Stimulated activated CD4-positive, alpha-beta T cell treated with anti-CD3 and anti-CD28 coated beads, TNF-alpha, amount 100 ng/mL, for 24 hours (primary cell): Measurements from ENCODE around the gene ERC2.
"Not testable (repeated sequence)": the region's sequence is repeated elsewhere in the genome, so short reads cannot be mapped to it uniquely, and the experiment has no call there.

Experiments used
- DNase-seq, 3 experiments: peaks; one replicate each; pipeline ENCODE4 v3.0.0-alpha.2; 2020; ENCODE audit warnings: low read depth in 3 of 3

The ERC2 gene

GRCh38 chr3:55884491-55885285 lies 583.6 kb downstream of the ERC2 start:
- no peak for DNase-seq

DNA sequence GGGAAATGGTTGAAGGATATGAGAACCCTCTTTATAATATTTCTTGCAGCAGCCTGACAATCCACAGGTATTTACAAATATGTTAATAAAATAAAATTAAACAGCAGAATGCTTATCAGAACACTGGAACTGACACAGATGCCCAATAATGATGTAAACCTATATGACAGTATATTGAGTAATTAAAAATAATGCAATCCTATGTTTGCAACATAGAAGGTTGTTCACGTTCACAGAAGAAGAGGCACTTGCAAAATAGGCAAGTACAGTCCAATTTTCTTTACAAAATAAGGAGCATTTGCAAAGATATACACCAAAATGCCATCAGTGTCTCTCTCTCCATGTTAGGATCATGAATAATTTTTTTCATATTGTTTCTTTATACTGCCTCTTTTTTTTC lies 584.2 kb downstream of the ERC2 start:
- DNase-seq, result no peak

GRCh38 chr3:55882006-55882405 lies 586.3 kb downstream of the ERC2 start:
- DNase-seq, result no peak

DNA sequence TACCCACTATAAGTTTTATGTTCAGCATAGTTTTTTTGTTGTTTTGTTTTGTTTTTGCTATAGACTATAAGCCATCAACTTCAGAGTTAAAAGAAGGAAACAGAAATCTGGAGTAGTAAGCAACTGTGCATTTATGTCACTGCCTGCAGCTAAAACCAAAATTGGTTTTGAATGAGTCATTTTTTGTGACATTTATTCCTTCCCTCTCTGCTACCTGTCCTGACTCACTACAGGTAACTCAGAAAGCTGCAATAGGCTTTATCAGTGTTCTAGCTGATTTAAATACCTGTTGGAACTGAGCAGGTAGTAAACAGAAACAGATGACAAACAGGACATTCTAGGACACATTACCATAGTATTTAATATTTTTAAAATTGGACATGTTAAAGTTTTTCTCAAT lies 587.9 kb downstream of the ERC2 start:
- no peak for DNase-seq

DNA sequence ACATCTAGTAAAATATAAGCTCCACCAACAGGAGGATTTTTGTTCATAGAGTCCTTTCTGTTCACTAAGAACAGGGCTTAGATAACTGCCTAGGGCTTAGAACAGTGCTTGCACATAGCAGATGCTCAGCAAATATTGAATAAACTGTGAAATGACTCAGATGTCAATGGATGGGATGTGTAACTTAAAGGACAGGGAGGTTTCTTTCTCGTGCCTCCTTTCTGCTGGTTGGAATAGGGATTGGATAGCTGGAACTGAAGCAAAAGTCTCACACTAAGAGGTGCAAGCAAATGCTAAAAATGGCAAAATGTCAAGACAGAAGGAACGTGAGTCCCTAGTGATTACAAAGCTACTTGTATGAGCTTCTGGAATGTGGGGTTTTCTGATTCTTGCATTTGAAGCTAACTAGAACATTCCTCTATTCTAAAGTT lies 588.4 kb downstream of the ERC2 start:
- DNase-seq, result no peak

DNA sequence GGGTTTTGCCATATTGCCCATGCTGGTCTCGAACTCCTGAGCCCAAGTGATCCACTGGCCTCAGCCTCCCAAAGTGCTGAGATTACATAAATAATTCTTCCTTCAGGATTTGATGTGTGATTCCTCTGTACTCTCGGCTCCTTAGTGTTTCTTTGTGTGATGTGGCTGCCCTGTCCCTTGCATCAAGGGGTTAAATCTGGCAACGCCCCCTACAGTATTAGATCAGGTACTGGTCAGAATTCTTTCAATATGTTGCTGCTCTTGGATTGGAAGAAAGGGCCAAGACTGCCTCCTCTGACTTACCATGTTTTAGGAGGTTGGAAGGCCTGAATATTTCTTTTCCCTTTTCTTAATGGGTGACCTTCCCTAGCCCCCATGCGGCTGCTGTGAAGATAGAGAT lies 590.6 kb downstream of the ERC2 start:
- no peak for DNase-seq

DNA sequence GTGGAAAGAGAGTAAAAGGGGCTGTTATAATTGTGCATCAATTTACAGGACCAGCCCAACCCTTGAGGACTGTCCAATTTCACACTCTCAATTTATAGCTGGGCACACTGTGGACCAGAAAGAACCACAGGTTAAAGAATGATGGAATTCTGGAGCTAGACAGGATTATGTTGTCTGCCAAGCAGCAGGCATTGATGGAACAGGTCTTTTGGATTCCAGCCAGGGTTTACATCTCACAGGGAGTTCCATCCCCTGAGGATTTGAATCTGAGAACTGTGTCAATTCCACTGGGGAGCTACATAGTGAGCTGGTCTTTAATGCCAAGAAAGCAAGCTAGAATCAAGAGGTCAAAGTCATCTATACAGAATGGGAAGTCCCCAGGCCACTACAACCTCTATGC lies 591.7 kb downstream of the ERC2 start:
- no peak for DNase-seq

DNA sequence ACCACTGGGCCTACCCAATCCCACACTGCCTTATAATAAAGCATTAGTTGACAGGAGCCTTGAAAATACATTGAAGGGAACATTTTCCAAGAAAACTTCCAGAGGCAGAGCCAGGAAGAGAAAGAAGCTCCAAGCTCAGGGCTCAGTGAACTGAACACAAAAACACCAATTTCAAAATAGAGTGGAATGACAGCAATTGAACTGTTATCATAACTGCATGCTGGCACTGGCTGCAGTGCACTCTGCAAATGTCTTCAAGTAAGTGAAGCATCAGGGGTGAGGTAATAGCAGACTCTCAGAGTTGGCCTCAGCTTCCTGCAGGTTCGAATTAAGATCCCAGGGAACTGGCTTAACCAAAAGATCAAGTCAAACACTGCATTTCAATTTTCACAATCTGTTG lies 593.2 kb downstream of the ERC2 start:
- no peak for DNase-seq

DNA sequence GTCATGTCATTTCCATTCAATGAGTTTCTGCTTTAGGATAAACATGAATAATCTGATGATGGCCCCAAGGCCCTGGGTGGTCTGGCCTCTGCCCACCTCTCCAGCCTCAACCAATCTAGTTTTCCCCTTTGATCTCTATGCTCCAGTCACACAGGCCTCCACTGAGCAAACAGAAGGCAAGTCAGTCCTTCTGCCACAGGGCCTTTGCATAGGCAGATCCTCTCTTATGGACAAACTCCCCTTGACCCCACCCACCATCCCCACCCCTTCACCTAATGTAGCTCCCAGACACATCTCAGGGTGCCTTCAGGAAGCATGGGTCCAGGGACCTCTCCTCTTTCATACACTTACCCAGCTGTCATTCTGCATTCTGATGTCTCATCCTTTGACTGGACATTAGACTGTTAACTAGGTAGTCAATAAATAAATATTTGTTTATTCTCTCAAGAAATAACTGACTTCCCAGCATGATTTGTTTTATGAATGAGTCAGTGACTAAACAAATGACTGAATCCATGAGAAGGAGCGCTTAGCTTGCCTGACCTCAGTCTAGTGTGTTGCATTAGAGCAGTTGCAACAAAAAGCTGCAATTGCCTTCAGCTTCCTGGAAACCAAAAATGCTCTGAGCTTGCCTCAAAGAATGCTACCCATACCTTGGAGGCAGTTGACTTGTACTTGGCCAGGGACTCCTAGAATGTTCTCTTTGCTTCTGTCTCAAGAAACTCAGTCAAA lies 594.6 kb downstream of the ERC2 start:
- DNase-seq, result no peak

- DNase-seq, result no peak
Measured at GRCh38 chr3:55870594-55870993, 597.7 kb downstream of the ERC2 start.

GRCh38 chr3:55868347-55868746 lies 599.9 kb downstream of the ERC2 start:
- no peak for DNase-seq

DNA sequence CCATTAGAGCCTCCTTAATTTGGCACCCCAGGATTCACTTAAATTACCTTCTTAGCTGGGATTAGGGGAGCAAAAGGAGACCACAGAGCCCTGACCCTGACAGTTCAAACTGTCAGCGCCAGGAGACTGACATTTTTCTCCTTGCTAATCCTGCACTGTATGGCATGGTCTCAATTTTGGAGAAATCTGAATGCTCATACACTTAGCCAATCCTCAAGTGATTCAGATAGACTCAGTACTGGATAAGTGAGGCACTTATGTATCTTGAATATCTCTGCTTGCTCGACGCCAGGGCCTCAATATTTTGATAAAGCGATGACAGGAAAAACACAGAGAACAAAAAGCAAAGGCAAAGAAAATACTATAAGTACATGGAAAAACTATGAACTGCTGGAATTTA lies 605.2 kb downstream of the ERC2 start:
- DNase-seq, result no peak

DNA sequence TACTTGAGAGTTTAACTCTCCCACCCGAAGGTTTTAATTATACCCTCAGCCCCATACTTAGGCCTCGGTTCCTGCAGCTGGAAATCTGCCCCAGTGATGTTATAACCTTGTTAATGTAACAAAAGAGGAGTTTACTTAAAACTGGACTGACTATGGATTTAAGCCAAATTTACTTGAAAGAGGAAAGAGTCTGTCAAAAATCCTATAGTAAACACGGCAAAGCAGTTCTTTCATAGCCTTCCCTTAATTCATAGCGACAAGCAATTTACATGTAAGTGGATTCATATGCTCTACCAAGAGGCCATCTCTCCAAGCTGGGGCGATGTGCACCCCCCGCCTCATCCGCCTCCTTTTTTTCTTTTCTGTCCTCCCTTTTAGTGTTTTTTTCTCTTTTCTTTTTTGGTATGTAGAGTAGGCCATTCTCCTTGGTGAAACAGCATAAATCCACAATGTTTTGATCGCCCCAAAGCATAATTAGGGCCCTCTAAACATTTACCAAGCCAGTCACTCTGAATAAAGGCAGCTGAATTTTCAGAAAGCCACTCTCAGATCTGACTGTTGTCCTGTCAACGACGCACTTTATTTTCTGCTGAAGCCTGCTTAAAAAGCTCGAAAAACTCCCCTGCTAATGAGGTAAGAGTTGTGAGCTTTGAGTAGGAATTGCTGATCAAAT lies 608.1 kb downstream of the ERC2 start:
- DNase-seq, result no peak

- DNase-seq, result no peak
Measured at GRCh38 chr3:55859305-55859704, 609.0 kb downstream of the ERC2 start.

- DNase-seq, result no peak
Measured at GRCh38 chr3:55858727-55859126, 609.5 kb downstream of the ERC2 start.

DNA sequence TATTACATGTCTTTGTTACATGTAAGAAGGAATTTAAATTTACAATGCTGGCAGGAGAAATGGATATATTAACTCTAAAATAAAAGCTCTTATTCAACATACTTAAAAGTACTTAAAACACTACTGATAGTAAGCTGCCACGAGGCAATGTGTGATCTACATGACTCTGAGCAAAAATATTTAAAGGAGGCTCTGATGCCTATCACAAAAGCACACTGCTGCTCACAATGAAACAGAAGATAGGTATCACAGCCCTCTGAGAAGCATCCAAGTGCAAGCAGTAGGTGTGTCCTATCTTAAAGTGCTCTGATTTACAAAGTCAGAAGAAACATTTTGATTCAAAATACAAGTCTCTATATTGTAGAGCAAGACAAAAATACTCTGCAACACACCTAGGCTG lies 610.0 kb downstream of the ERC2 start:
- no peak for DNase-seq

DNA sequence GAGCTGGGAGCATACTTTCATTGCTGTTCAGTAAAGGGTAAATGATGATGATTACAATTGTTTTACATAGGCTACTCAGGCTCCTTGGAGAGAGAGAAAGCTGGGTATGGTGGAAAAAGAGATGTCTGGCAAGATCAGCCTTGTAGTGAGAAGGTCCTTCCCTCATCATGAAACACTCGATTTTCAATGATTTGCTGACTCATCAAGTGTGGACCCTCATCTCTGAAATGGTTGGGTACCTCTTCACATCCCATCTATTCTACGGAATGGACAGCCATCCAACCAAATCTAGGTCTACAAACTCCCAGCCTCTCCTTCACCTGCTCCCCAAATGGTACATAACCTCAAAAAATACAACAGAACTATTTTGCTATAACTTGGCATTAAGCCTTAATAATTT lies 610.6 kb downstream of the ERC2 start:
- DNase-seq, result no peak

DNA sequence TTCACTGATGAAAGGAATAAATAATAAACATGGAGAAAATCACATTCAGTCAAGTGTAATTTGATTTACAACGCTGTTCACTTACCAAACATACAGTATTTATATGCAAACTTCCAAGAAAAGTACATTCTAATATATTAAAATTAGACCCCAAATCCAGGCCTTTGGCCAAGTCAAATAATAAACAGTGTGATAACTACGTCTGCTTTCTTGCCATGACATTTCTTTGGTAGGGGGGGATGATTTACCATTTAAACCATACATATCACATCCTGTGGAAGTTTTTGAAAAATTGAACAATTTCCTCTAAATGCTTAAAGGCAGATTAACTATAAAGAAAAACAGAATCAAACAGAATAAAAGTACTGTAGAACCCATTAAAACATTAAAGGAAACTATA lies 613.0 kb downstream of the ERC2 start:
- DNase-seq, result no peak

- DNase-seq, result no peak
Measured at GRCh38 chr3:55854494-55854893, 613.8 kb downstream of the ERC2 start.

DNA sequence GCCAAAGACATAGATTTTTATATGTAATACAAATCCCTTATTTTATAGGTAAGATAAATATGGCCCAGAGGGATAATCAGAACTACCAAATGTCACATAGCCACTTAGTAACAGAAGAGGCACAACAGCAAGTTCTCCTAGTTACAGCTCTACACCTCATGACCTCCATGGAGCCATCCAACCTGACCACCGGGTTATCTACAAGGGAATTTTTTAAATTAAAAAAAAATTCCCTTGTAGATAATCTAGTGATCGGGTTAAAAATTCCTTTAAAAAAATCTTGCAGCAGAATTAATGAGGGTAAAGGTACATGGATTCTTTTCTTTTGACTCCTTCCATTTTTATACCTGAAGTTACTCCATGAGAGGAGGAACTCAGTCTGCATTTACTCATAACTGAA lies 615.9 kb downstream of the ERC2 start:
- DNase-seq, result no peak

GRCh38 chr3:55842204-55842603 lies 626.1 kb downstream of the ERC2 start:
- no peak for DNase-seq

GRCh38 chr3:55831876-55832275 lies 636.4 kb downstream of the ERC2 start:
- DNase-seq, result not testable (repeated sequence)

DNA sequence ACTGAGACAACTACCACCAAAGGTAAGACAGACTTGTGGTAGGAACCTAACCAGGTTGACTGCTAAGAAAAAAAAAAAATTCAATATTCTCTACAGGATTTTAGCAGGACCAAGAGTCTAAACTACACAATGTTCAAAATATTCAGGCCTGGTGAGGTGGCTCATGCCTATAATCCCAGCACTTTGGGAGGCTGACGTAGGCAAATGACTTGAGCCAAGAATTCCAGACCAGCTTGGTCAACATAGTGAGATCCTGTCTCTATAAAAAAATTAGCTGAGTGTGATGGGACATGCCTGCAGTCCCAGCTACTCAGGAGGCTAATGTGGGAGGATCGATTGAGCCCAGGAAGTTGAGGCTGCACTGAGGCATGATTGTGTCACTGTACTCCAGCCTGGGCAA lies 639.6 kb downstream of the ERC2 start:
- DNase-seq, result no peak
